GM12873 (cell line): Measurements from ENCODE around the gene CCDC106.

ENCODE experiments used
- CTCF ChIP-seq: IDR thresholded peaks from 2 replicates; pipeline ENCODE4 v1.5.1; 2012; ENCODE audit warnings: low read depth, mild to moderate bottlenecking, moderate library complexity, low read length, control low read depth; ENCODE audit not compliant: insufficient read depth; ENCODE audit errors: missing control alignments

Gene CCDC106

DNA sequence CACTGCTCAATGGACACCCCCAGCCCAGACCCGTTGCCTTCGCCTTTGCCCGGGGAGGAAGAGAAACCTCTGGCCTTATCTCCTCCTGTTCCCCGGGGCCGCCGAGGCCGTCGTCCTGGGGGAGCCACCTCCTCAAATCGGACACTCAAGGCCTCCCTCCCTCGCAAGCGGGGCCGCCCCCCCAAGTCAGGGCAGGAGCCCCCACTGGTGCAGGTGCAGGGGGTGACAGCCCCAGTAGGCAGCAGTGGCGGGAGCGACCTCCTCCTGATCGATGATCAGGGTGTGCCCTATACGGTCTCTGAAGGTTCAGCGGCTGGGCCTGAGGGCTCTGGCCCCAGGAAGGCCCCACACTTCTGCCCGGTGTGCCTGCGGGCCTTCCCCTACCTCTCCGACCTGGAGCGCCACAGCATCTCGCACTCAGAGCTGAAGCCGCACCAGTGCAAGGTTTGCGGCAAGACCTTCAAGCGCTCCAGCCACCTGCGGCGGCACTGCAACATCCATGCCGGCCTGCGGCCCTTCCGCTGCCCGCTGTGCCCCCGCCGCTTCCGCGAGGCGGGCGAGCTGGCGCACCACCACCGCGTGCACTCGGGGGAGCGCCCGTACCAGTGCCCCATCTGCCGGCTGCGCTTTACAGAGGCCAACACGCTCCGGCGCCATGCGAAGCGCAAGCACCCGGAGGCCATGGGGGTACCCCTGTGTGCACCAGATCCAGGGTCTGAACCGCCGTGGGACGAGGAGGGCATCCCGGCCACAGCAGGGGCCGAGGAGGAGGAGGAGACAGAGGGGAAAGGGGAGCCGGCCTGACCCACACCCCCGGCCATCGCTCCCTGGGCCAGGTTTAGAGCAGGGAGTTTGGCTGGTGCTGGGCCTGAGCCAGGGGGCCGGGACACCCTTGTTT lies 45.7 kb upstream of the CCDC106 start:
- no peak for TF ChIP-seq CTCF

GRCh38 chr19:55603115-55603514 lies 44.9 kb upstream of the CCDC106 start:
- no peak for TF ChIP-seq CTCF

- no peak for TF ChIP-seq CTCF
Measured at GRCh38 chr19:55603581-55604292, 44.3 kb upstream of the CCDC106 start.

GRCh38 chr19:55605207-55605636 lies 42.8 kb upstream of the CCDC106 start:
- TF ChIP-seq CTCF, result no peak

- peak; percentile 84 for TF ChIP-seq CTCF
Measured at GRCh38 chr19:55605637-55606470, 42.2 kb upstream of the CCDC106 start, which contains the start of gene ZNF865. TSS of gene ZNF865 (plus strand) at chr19:55605647. CDS start at chr19:55613619, 7,972 bp downstream.

DNA sequence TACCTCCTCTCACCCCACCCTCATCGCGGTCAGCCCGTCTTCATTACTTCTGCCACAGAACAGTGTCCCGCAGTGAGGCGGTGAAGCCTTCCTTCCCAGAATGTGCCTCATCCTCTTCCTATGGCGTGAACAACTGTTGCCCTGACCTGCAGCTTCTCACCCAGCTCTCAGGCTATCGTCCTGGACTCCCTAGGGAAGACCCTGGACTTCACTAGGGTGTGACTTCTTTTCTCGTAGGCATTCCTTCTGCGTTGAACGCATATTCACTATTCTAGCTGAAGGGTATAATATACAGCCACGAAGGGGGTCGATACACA lies 41.6 kb upstream of the CCDC106 start:
- TF ChIP-seq CTCF, result no peak
